Activated CD8-positive, alpha-beta memory T cell treated with anti-CD3 and anti-CD28 coated beads, Interleukin-2, amount 50 U/mL, for 48 hours (primary cell): ENCODE data around the gene PLEK.
"Not testable (repeated sequence)": the region's sequence is repeated elsewhere in the genome, so short reads cannot be mapped to it uniquely, and the experiment has no call there.

Experiments
- DNase-seq: peaks from one replicate; pipeline ENCODE4 v3.0.0-alpha.2; 2020

PLEK gene

DNA sequence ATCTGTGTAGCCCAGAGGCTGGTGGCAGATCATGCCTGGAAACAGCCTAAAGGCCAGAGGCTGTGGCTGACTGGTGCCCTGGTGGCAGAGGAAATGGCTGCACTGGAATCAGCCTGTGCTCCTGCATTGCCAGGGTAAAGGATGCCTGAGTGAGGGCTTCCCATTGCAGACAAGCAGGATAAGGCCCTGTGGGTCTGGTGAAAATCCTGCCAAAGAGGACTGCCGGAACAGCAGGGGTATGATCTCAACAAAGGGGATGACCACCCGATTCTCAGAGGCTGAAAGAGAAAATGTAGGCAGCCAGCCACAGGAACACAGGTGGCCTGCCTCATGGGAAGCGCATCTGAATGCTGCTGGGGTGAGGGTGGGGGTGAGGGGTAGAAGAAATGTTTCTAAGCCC, 53.8 kb downstream of the PLEK start:
- DNase-seq: no peak

GRCh38 chr2:68420254-68420910, 55.3 kb downstream of the PLEK start:
- DNase-seq: no peak

DNA sequence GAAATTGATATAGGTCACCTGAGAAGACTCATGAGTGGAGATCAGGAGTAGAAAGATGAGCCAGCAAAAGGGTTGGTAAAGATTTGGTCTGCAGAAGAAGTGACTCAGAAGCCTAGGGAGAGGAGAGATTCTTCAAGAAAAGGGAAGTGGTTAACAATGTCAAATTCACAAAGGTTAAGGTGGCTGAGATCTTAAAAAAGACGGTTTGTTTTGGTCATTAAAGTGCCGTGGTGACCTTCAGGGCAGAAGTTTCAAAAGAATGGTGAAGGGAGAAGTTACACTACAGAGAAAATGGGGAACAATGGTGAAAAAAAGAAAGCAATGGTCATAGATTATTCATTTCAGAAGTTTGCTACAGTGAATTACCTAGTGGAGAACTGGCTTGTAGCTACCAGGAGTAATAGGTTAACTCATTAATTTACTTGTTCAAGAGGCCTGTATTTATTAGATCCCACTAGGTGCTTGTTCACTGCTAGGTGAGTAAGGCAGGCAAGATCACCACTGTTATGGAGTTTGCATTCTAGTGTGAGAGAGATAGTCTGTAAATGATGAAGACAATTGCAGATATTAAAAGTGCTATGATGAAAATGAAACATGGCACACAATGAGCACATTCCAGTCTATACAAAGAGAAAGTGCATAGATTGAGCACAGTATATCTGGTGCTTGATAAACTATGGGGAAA, 59.0 kb downstream of the PLEK start:
- no peak for DNase-seq

GRCh38 chr2:68425503-68425902, 60.4 kb downstream of the PLEK start:
- DNase-seq: no peak

GRCh38 chr2:68426446-68426845, 61.4 kb downstream of the PLEK start:
- no peak for DNase-seq

GRCh38 chr2:68426848-68427579, 61.9 kb downstream of the PLEK start:
- DNase-seq: no peak

DNA sequence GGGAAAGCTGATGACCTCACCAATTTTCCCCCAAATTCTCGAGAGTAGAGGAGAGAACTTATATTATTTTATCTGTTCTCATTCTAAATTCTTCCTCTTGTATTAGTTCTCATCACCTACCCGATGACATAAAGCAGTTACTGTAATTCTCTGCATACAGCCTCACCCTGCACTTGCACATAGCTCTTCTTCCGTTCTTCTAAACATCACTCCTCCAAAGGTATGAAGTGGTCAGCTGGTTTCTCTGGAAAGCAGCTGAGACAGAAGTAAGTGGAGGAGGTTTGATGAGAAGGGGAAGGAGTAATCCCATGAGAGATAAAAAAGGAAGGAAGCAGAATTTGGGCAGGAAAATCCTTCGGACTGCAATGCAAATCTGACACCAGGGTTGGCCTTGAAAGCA, 63.0 kb downstream of the PLEK start:
- no peak for DNase-seq

- DNase-seq: no peak
Observed at GRCh38 chr2:68428746-68429145, 63.7 kb downstream of the PLEK start.

DNA sequence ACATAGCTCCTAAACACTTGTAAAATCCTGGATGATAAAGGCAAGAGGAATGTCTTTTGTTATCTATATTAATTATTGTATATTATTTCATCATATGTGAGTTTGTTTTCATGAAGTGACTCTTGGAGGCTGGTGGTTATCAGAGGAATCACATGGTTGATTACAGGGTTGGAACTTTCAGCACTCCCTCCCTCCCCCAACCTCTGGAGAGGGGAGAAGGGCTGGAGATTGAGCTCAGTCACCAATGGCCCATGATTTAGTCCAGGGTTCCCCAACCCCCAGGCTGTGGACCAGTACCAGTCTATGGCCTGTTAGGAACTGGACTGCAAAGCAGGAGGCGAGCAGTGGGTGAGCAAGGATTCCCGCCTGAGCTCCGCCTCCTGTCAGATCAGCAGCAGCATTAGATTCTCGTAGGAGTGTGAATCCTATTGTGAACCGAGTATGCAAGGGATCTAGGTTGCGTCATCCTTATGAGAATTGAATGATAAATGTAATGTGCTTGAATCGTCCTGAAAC, 64.3 kb downstream of the PLEK start:
- no peak for DNase-seq

DNA sequence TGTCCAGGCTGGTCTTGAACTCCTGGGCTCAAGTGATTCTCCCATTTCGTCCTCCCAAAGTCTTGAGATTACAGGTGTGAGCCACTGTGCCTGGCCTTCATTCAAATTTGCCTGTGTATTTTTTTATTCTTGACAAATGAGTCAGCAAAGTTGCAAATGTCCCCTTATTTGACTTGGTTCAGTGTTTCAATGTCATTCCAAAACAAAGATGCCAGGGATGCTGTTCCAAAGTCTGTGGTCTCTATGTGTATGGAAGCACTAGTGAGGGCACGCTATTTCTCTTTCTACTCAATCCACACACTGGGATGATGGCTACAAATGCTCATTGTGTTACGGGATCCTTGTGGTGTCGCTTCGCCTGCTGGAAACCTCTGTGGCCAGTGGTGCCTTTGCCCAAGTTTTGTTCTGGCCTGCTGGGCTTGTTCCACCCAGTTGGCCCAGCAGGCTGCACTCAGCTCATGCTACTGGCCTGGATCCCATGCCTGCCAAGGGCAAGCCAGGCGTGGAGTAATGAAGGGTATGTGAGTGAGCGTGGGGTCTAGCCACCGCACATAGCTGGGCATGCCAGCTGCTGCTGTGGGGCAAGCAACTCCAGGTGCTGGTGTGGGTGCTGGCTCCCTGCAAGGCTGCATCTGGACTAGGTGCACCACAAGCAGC, 66.4 kb downstream of the PLEK start:
- no peak for DNase-seq

- no peak for DNase-seq
Observed at GRCh38 chr2:68432696-68433658, 67.9 kb downstream of the PLEK start.

DNA sequence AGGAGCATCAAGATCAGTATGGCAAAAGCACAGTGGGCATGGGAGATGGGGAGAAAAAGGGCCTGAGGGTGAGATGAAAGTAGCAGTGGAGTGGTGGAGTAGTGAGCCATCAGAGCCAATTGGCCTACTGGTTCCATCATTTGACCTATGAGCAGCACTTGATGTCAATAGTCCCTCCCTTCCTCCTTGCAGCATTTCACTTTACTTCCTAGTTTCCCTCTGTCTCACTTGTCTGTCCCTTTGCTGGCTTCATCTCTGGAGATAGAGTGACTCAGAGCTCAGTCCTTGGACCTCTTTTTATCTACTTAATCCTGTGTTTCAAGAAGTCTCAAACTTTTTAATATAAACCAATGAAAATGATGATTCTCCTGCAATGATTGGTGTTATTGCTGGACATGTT, 69.9 kb downstream of the PLEK start:
- DNase-seq: no peak

GRCh38 chr2:68435615-68436014, 70.5 kb downstream of the PLEK start:
- DNase-seq: no peak

DNA sequence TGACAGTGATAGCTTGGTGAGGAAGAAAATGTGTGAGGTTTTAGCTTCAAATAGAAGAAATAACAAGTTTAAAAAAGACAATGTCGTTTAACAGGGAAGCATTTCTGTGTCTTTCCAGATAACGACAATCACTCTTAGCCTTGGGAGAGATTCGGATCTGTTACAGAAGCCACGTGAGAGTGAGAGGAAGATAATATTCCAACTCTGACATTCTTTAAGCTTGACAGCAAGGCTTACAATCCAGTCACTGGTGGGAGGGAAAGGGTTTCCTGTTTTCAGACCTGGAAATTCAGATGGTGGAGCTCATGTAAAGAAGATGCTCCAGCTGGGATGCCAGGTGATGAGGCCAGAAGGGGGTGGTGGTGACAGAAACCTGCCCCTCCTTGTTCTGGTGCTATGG, 71.2 kb downstream of the PLEK start:
- no peak for DNase-seq

- no peak for DNase-seq
Observed at GRCh38 chr2:68438455-68439303, 73.6 kb downstream of the PLEK start.

GRCh38 chr2:68441179-68441993, 76.3 kb downstream of the PLEK start:
- DNase-seq: peak; percentile 89

- no peak for DNase-seq
Observed at GRCh38 chr2:68441994-68442322, 76.9 kb downstream of the PLEK start.

GRCh38 chr2:68446425-68446824, 81.3 kb downstream of the PLEK start:
- DNase-seq: not testable (repeated sequence)
